Measurements from ENCODE around the gene MTM1. TPM values are rescaled to one million over a fixed set of nuclear protein-coding genes. Genes with fewer than 3 reads are reported as not detected.
A peak's percentile ranks its signal among the peaks of the same experiment; 100 is the strongest.

MTM1 gene
- total RNA-seq, 4 donors from 2014 or later: 15.4 to 18.4 (median 16.7) TPM

DNA sequence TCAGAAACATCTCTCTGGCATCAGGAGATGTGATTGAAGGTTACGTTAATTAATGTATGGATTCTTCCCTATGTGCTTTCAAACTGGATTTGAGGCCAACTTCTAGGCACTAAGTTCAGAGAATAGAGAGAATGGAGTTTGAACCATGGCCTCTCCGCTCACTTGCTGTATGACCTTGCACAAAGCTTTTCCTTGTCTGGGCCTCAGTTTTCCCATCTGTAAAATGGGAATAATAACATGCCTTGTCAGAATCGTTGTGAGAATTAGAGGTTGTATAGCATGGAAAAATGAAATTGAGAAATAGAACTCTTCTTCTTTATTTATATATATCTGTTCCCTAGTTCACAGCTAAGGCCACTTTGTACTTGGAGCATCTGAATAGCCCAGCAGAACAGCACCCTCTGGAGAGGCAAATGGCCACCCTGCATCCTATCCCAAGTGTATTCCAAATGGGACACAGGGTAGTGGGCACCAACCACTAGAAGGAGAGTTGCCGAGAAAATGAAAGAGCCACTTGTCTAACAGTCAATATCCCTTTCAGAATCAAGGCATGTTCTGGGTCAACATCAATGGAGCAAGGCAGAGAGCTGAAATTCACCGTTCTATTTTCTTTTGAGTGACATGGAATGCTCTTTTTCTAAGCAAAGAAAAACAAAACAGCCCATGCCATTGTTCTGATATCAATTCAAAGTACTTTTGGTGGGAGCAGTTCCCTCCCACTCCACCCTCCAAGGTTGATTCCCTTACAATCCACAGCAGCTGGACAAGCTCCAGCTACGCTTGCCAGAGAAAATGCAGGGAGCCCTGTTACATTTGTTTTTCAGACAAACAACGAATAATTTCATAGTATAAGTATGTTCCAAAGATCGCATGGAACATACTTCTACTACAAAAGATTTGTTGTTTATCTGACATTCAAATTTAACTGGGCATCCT, 23.3 kb upstream of the MTM1 start:
- Histone ChIP-seq H3K27ac (no peak overlapping the region), H3K36me3 (no peaks in the 10 kb centered on the region), H3K27me3 (no peaks in the 10 kb centered on the region), H3K4me3 (no peak overlapping the region), H3K4me1 (peaks cover 19% of the 10 kb centered on the region), H3K9me3 (no peaks in the 10 kb centered on the region)
- no peak for TF ChIP-seq POLR2AphosphoS5 (IDR thresholded peaks at IDR 0.05)
- 78% methylated on average over 8 of the region's 8 CpGs for WGBS
- no peak for DNase-seq (ENCODE audit: low spot score in 2 of 2)

DNA sequence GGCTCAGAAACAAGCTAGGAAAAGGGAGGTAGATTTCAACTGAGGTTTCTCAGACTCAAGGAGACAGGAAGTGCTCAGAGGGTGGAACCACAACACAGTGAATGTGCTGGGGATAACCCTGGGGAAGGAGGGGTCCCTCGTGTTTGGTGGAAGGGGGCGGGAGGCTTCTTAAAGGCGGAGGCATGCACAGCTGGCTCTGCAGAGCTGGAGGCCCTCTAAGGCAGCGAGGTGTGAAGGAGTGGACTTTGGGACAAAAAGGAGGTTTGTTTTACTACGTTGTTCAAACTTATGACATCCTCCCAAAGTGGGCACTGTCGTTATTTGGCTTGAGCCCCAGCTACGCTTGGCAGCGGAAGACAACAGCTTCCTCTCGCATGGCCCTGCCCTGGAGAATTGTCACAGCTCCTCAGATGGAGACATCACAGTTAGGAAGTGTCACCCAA, 21.7 kb upstream of the MTM1 start:
- Histone ChIP-seq H3K27ac (peak overlapping the region; percentile 81), H3K4me3 (no peak overlapping the region), H3K36me3 (no peaks in the 10 kb centered on the region), H3K9me3 (no peaks in the 10 kb centered on the region), H3K4me1 (peaks cover 19% of the 10 kb centered on the region), H3K27me3 (no peaks in the 10 kb centered on the region)
- WGBS: 38% methylated on average over 8 of the region's 9 CpGs
- TF ChIP-seq EP300 (IDR thresholded peaks at IDR 0.05): no peak
- no peak for TF ChIP-seq POLR2A (IDR thresholded peaks at IDR 0.05)
- TF ChIP-seq, protein P1, sequence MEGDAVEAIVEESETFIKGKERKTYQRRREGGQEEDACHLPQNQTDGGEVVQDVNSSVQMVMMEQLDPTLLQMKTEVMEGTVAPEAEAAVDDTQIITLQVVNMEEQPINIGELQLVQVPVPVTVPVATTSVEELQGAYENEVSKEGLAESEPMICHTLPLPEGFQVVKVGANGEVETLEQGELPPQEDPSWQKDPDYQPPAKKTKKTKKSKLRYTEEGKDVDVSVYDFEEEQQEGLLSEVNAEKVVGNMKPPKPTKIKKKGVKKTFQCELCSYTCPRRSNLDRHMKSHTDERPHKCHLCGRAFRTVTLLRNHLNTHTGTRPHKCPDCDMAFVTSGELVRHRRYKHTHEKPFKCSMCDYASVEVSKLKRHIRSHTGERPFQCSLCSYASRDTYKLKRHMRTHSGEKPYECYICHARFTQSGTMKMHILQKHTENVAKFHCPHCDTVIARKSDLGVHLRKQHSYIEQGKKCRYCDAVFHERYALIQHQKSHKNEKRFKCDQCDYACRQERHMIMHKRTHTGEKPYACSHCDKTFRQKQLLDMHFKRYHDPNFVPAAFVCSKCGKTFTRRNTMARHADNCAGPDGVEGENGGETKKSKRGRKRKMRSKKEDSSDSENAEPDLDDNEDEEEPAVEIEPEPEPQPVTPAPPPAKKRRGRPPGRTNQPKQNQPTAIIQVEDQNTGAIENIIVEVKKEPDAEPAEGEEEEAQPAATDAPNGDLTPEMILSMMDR (IDR thresholded peaks at IDR 0.05): no peak
- TF ChIP-seq POLR2AphosphoS5 (IDR thresholded peaks at IDR 0.05): no peak
- no peak for DNase-seq (ENCODE audit: low spot score in 2 of 2)

DNA sequence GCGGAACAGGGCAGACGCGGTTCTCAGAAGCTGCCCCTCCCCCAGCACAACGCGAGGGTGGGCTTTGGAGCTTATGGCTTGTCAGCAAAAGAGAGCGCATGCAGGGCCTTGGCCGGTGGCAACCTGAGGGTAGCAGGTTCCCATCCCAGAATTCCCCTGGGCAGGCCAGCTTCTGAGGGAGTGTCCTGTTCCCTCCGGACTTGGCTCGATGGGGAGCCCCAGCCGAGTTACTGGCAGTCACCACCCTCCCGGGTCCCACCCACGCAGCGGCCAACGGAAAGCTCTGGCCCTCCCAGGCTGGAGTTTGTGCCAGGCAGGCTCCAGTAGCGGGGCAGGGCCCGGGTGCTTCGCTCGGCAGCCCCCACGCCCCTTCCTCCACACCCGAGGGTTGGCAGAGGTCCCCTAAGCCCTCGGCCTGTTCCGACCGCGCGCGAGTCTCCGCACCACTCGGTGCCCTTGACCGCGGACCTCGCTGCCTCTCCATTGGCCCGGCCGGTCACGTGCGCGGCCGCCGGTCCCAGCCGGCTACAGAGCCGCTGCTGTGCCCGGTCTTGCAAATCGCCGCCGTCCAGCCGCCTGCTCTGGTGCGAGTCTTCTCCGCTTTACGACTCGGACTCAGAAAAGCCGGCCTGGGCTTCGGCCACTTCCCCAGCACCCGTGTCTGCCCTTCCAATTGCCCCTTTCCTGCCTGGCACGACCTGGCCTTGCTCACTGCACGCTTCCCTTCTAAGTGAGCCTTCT, 20.9 kb upstream of the MTM1 start:
- Histone ChIP-seq H3K27ac (peak overlapping the region; percentile 81), H3K4me1 (peaks cover 19% of the 10 kb centered on the region), H3K36me3 (no peaks in the 10 kb centered on the region), H3K9me3 (no peaks in the 10 kb centered on the region), H3K4me3 (peak overlapping the region; percentile 46), H3K27me3 (no peaks in the 10 kb centered on the region)
- 49% methylated on average over 16 of the region's 54 CpGs for WGBS
- TF ChIP-seq EP300 (IDR thresholded peaks at IDR 0.05) (no peak), POLR2AphosphoS5 (IDR thresholded peaks at IDR 0.05) (no peak), POLR2A (IDR thresholded peaks at IDR 0.05) (no peak)
- TF ChIP-seq, protein P1 (IDR thresholded peaks at IDR 0.05): no peak
- DNase-seq (ENCODE audit: low spot score in 2 of 2): peak; percentile 80 to 81

DNA sequence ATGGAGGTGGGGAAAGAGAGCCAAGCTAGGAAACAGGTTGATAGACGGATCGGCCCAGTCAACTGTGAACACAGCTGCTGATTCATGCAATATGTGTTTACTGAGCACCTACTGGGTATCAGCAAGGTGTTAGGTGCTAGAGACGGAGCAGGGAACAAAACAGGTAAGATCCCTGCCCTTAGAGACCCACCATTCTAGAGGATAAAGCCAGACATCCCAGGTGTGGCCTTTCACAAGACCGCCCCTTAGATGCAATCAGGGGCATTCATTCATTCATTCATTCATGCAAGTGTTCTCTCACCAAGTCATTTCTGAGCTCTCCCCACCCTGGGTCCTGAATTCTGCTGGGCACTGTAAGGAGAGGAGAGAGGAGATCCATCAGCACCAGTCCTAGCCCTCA, 20.2 kb upstream of the MTM1 start:
- Histone ChIP-seq H3K27me3 (no peaks in the 10 kb centered on the region), H3K4me1 (peaks cover 19% of the 10 kb centered on the region), H3K9me3 (no peaks in the 10 kb centered on the region), H3K4me3 (peak overlapping the region; percentile 46), H3K36me3 (no peaks in the 10 kb centered on the region), H3K27ac (peak overlapping the region; percentile 81)
- DNase-seq (ENCODE audit: low spot score in 2 of 2): no peak
- TF ChIP-seq, protein P1 (IDR thresholded peaks at IDR 0.05): no peak
- TF ChIP-seq POLR2AphosphoS5 (IDR thresholded peaks at IDR 0.05) (no peak), POLR2A (IDR thresholded peaks at IDR 0.05) (no peak), EP300 (IDR thresholded peaks at IDR 0.05) (no peak)
- WGBS: 55% methylated on average over 4 of the region's 4 CpGs

DNA sequence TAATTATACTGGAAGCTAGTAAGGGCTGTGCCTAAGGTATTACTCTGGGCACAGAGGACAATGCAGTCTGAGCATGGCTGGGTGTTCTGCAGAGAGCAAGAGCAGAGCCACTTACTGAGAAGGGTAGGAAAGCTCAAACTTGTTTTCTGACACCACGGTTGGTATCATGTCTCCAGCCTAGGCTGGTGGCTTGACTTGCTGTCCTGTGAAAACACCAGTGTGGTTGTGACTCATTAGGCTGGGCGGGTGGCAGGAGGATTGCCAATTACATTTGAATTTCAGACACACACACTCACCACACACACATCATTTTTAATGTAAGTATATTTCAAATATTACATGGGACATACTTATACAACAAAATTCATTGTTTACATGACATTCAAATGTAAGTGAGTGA, 19.7 kb upstream of the MTM1 start:
- 67% methylated on average over 2 of the region's 2 CpGs for WGBS
- DNase-seq (ENCODE audit: low spot score in 2 of 2): no peak
- H3K9me3 ChIP-seq: no peaks in the 10 kb centered on the region
- no peak overlapping the region for H3K4me3 ChIP-seq
- no peaks in the 10 kb centered on the region for H3K36me3 ChIP-seq
- H3K4me1 ChIP-seq: peaks cover 19% of the 10 kb centered on the region
- TF ChIP-seq POLR2AphosphoS5 (IDR thresholded peaks at IDR 0.05) (no peak), EP300 (IDR thresholded peaks at IDR 0.05) (no peak), POLR2A (IDR thresholded peaks at IDR 0.05) (no peak)
- TF ChIP-seq, protein P1 (IDR thresholded peaks at IDR 0.05): no peak
- no peaks in the 10 kb centered on the region for H3K27me3 ChIP-seq
- H3K27ac ChIP-seq: no peak overlapping the region
